HuH-7 (cell line): ENCODE data around the gene ANXA6.

Experiments used
- DNase-seq: peaks from one replicate; pipeline ENCODE4 v3.0.0; 2011; ENCODE audit warnings: low spot score

ANXA6 gene

GRCh38 chr5:151098768-151099121 is 58.8 kb downstream of the ANXA6 start:
- no peak for DNase-seq

- no peak for DNase-seq
Observed at GRCh38 chr5:151097820-151098767, 59.5 kb downstream of the ANXA6 start.

- DNase-seq, result no peak
Observed at GRCh38 chr5:151097061-151097460, 60.5 kb downstream of the ANXA6 start.

- DNase-seq, result no peak
Observed at GRCh38 chr5:151096001-151096373, 61.6 kb downstream of the ANXA6 start.

- no peak for DNase-seq
Observed at GRCh38 chr5:151095341-151096000, 62.1 kb downstream of the ANXA6 start.

- DNase-seq, result no peak
Observed at GRCh38 chr5:151094852-151095245, 62.7 kb downstream of the ANXA6 start.

GRCh38 chr5:151094030-151094851 is 63.3 kb downstream of the ANXA6 start:
- DNase-seq, result peak; percentile 59

GRCh38 chr5:151093476-151093889 is 64.1 kb downstream of the ANXA6 start:
- no peak for DNase-seq

GRCh38 chr5:151092762-151093161 is 64.8 kb downstream of the ANXA6 start:
- DNase-seq, result no peak

- DNase-seq, result no peak
Observed at GRCh38 chr5:151089726-151090125, 67.9 kb downstream of the ANXA6 start.

- no peak for DNase-seq
Observed at GRCh38 chr5:151088986-151089385, 68.6 kb downstream of the ANXA6 start.

GRCh38 chr5:151087486-151087885 is 70.1 kb downstream of the ANXA6 start:
- DNase-seq, result no peak

GRCh38 chr5:151086905-151087360 is 70.6 kb downstream of the ANXA6 start:
- DNase-seq, result no peak

GRCh38 chr5:151086192-151086869 is 71.2 kb downstream of the ANXA6 start:
- DNase-seq, result no peak

GRCh38 chr5:151085517-151086041 is 72.0 kb downstream of the ANXA6 start:
- peak; percentile 55 for DNase-seq

GRCh38 chr5:151084363-151084762 is 73.2 kb downstream of the ANXA6 start:
- no peak for DNase-seq

- no peak for DNase-seq
Observed at GRCh38 chr5:151083081-151083676, 74.4 kb downstream of the ANXA6 start.

GRCh38 chr5:151082282-151082902 is 75.2 kb downstream of the ANXA6 start:
- peak; percentile 60 for DNase-seq

- DNase-seq, result no peak
Observed at GRCh38 chr5:151081431-151082281, 75.9 kb downstream of the ANXA6 start.
